ENCODE measurements around the gene CHD8. TPM values are rescaled to one million over a fixed set of nuclear protein-coding genes. Genes with fewer than 3 reads are reported as not detected.

Gene CHD8
- polyA plus RNA-seq, 3 donors: 8.2 to 34.2 (median 15.1) TPM

DNA sequence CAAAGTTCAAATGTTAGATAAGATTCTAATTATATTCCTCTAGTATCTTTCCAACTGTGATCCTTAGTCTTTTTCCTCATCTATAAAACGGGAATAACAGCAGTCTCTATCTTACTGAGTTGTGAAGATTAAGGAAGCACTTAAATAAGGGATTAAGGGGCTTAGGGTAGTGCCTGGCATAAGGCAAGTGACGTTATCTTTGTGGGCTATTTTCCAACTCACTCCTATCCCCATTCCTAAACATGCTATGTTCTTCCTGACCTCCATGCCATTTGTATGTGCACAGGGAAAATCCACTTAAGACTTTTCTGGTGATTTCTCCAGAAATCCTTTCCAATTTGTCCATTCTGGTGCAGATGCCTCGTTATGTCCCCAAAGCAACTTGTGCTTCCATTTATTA, 105.4 kb downstream of the CHD8 start:
- H3K4me1 ChIP-seq (ENCODE audit: control insufficient read depth in 1 of 2, insufficient read depth in 2 of 2, low read length in 2 of 2): peaks cover 9 to 16% of the 10 kb centered on the region in 2 donors
- TF ChIP-seq, protein P1, sequence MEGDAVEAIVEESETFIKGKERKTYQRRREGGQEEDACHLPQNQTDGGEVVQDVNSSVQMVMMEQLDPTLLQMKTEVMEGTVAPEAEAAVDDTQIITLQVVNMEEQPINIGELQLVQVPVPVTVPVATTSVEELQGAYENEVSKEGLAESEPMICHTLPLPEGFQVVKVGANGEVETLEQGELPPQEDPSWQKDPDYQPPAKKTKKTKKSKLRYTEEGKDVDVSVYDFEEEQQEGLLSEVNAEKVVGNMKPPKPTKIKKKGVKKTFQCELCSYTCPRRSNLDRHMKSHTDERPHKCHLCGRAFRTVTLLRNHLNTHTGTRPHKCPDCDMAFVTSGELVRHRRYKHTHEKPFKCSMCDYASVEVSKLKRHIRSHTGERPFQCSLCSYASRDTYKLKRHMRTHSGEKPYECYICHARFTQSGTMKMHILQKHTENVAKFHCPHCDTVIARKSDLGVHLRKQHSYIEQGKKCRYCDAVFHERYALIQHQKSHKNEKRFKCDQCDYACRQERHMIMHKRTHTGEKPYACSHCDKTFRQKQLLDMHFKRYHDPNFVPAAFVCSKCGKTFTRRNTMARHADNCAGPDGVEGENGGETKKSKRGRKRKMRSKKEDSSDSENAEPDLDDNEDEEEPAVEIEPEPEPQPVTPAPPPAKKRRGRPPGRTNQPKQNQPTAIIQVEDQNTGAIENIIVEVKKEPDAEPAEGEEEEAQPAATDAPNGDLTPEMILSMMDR (IDR thresholded peaks at IDR 0.05): no peak
- H3K27ac ChIP-seq (ENCODE audit: low read depth in 1 of 2, low read length in 2 of 2): no peak overlapping the region
- Mint-ChIP-seq H3K36me3 (peaks cover 45 to 49% of the 10 kb centered on the region in 2 donors), H3K27ac (no peak overlapping the region), H3K4me1 (peaks cover 13% of the 10 kb centered on the region), H3K9me3 (peaks cover 0 to 2% (median 0%) of the 10 kb centered on the region in 7 donors), H3K4me3 (no peak overlapping the region), H3K27me3 (ENCODE audit: low read depth in 3 of 3) (peaks cover 2 to 3% (median 2%) of the 10 kb centered on the region in 3 donors)
- H3K9me3 ChIP-seq (replicated peaks in 1 of 2; ENCODE audit: control insufficient read depth in 1 of 2, insufficient read depth in 1 of 2, low read length in 2 of 2): no peaks in the 10 kb centered on the region
- H3K9ac ChIP-seq (ENCODE audit: insufficient read depth, low read length, poor library complexity, severe bottlenecking): no peak overlapping the region
- H4K20me1 ChIP-seq (ENCODE audit: insufficient read depth, low read length): no peaks in the 10 kb centered on the region
- peaks cover 34 to 44% of the 10 kb centered on the region in 2 donors for H3K36me3 ChIP-seq (replicated peaks in 1 of 2; ENCODE audit: control insufficient read depth in 1 of 2, insufficient read depth in 2 of 2, low read length in 2 of 2)
- WGBS (ENCODE audit: insufficient coverage): no CpG with 5 or more reads among the region's 3 CpGs
- no peak overlapping the region for H2AFZ ChIP-seq (ENCODE audit: insufficient read depth, low read depth, low read length, poor library complexity, severe bottlenecking)
- no peak overlapping the region for H3K4me3 ChIP-seq (replicated peaks in 1 of 3; ENCODE audit: low read depth in 2 of 3, low read length in 3 of 3)
- intact Hi-C loops (cut with micrococcal nuclease): no loop called here
- no peaks in the 10 kb centered on the region for H3K27me3 ChIP-seq (ENCODE audit: control insufficient read depth in 2 of 2, insufficient read depth in 2 of 2, low read length in 2 of 2)
- no peak overlapping the region for H3K4me2 ChIP-seq (replicated peaks; ENCODE audit: extremely low read depth, low read length, poor library complexity, severe bottlenecking)
- DNase-seq: no peak
- H3K79me2 ChIP-seq (ENCODE audit: insufficient read depth, low read length): no peaks in the 10 kb centered on the region

DNA sequence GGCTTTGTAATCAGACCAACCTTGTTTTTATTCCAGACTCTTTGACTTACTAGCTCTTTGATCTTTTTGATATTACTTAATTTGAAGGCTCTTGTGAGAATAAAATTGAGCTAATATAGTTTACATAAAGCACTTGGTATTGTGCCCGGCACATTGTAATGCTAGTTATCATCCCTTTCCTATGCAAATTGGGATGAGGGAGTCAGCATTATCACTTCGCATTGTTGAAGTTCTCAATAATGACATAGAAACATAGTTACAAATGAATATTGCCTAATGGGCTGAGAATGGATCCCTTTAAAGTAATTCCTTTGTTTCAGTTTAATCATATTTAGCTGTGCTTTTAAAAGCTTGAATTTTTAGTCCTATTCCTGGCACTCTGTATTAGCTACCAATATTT, 108.7 kb downstream of the CHD8 start:
- Histone ChIP-seq H4K20me1 (ENCODE audit: insufficient read depth, low read length) (no peaks in the 10 kb centered on the region), H3K36me3 (replicated peaks in 1 of 2; ENCODE audit: control insufficient read depth in 1 of 2, insufficient read depth in 2 of 2, low read length in 2 of 2) (peaks cover 18% of the 10 kb centered on the region in 2 donors), H3K27ac (ENCODE audit: low read depth in 1 of 2, low read length in 2 of 2) (no peak overlapping the region), H3K9ac (ENCODE audit: insufficient read depth, low read length, poor library complexity, severe bottlenecking) (no peak overlapping the region), H3K27me3 (ENCODE audit: control insufficient read depth in 2 of 2, insufficient read depth in 2 of 2, low read length in 2 of 2) (no peaks in the 10 kb centered on the region), H3K79me2 (ENCODE audit: insufficient read depth, low read length) (no peaks in the 10 kb centered on the region), H3K4me2 (replicated peaks; ENCODE audit: extremely low read depth, low read length, poor library complexity, severe bottlenecking) (no peak overlapping the region), H3K9me3 (replicated peaks in 1 of 2; ENCODE audit: control insufficient read depth in 1 of 2, insufficient read depth in 1 of 2, low read length in 2 of 2) (no peaks in the 10 kb centered on the region), H2AFZ (ENCODE audit: insufficient read depth, low read depth, low read length, poor library complexity, severe bottlenecking) (no peak overlapping the region), H3K4me3 (replicated peaks in 1 of 3; ENCODE audit: low read depth in 2 of 3, low read length in 3 of 3) (no peak overlapping the region), H3K4me1 (ENCODE audit: control insufficient read depth in 1 of 2, insufficient read depth in 2 of 2, low read length in 2 of 2) (peaks cover 18 to 23% of the 10 kb centered on the region in 2 donors)
- H3K4me3 Mint-ChIP-seq: no peak overlapping the region
- peaks cover 0 to 2% (median 0%) of the 10 kb centered on the region in 7 donors for H3K9me3 Mint-ChIP-seq
- intact Hi-C loops (cut with micrococcal nuclease): no loop called here
- H3K36me3 Mint-ChIP-seq: peaks cover 20 to 21% of the 10 kb centered on the region in 2 donors
- peaks cover 0 to 3% (median 2%) of the 10 kb centered on the region in 3 donors for H3K27me3 Mint-ChIP-seq (ENCODE audit: low read depth in 3 of 3)
- no peak for DNase-seq
- TF ChIP-seq, protein P1 (IDR thresholded peaks at IDR 0.05): no peak
- peaks cover 17% of the 10 kb centered on the region for H3K4me1 Mint-ChIP-seq
- no peak overlapping the region for H3K27ac Mint-ChIP-seq
- WGBS (ENCODE audit: insufficient coverage): no CpG with 5 or more reads among the region's 2 CpGs

All from CD14-positive monocyte (primary cell).